Activated effector memory CD4-positive, alpha-beta T cell treated with anti-CD3 and anti-CD28 coated beads, Interleukin-2, amount 50 U/mL, for 16 hours (primary cell): ENCODE measurements around the gene ZNF579.

Experiments used
- DNase-seq: peaks from one replicate; pipeline ENCODE4 v3.0.0-alpha.2; 2020

ZNF579 gene

GRCh38 chr19:55563261-55563690 lies 17.4 kb downstream of the ZNF579 start:
- DNase-seq = no peak

GRCh38 chr19:55559684-55560083 lies 21.0 kb downstream of the ZNF579 start:
- no peak for DNase-seq

GRCh38 chr19:55554741-55555152 lies 25.9 kb downstream of the ZNF579 start:
- DNase-seq = no peak

- no peak for DNase-seq
Observed at GRCh38 chr19:55554302-55554701, 26.3 kb downstream of the ZNF579 start.

- DNase-seq = no peak
Observed at GRCh38 chr19:55553217-55554182, 27.1 kb downstream of the ZNF579 start.

GRCh38 chr19:55552620-55553019 lies 28.0 kb downstream of the ZNF579 start:
- no peak for DNase-seq

- no peak for DNase-seq
Observed at GRCh38 chr19:55552206-55552605, 28.4 kb downstream of the ZNF579 start.

GRCh38 chr19:55550321-55550650 lies 30.4 kb downstream of the ZNF579 start:
- no peak for DNase-seq

GRCh38 chr19:55549500-55550320 lies 30.9 kb downstream of the ZNF579 start:
- DNase-seq = no peak

- DNase-seq = no peak
Observed at GRCh38 chr19:55546822-55547614, 33.6 kb downstream of the ZNF579 start.

- DNase-seq = no peak
Observed at GRCh38 chr19:55546011-55546410, 34.6 kb downstream of the ZNF579 start.

GRCh38 chr19:55545443-55545842 lies 35.2 kb downstream of the ZNF579 start, which contains the start of gene SBK3:
SBK3 (minus strand) TSS chr19:55545543; CDS start chr19:55545543, 0 bp downstream.
- DNase-seq = no peak

GRCh38 chr19:55544776-55545439 lies 35.7 kb downstream of the ZNF579 start:
- DNase-seq = no peak

GRCh38 chr19:55544014-55544413 lies 36.6 kb downstream of the ZNF579 start:
- DNase-seq = no peak

- no peak for DNase-seq
Observed at GRCh38 chr19:55543567-55543966, 37.1 kb downstream of the ZNF579 start.

GRCh38 chr19:55542292-55542855 lies 38.3 kb downstream of the ZNF579 start:
- DNase-seq = no peak

GRCh38 chr19:55541091-55541490 lies 39.6 kb downstream of the ZNF579 start:
- no peak for DNase-seq

- DNase-seq = no peak
Observed at GRCh38 chr19:55540619-55541018, 40.0 kb downstream of the ZNF579 start.

GRCh38 chr19:55539090-55539984 lies 41.3 kb downstream of the ZNF579 start:
- no peak for DNase-seq

- no peak for DNase-seq
Observed at GRCh38 chr19:55538132-55538531, 42.5 kb downstream of the ZNF579 start.

- no peak for DNase-seq
Observed at GRCh38 chr19:55537741-55538111, 42.9 kb downstream of the ZNF579 start.
